NCI-H128 (cell line): ENCODE data around the gene MFAP2.

ENCODE experiments used
- DNase-seq: peaks from one replicate; lab custom pipeline; 2025; ENCODE audit not compliant: unreplicated experiment; lab: John Stamatoyannopoulos, UW

The MFAP2 gene

DNA sequence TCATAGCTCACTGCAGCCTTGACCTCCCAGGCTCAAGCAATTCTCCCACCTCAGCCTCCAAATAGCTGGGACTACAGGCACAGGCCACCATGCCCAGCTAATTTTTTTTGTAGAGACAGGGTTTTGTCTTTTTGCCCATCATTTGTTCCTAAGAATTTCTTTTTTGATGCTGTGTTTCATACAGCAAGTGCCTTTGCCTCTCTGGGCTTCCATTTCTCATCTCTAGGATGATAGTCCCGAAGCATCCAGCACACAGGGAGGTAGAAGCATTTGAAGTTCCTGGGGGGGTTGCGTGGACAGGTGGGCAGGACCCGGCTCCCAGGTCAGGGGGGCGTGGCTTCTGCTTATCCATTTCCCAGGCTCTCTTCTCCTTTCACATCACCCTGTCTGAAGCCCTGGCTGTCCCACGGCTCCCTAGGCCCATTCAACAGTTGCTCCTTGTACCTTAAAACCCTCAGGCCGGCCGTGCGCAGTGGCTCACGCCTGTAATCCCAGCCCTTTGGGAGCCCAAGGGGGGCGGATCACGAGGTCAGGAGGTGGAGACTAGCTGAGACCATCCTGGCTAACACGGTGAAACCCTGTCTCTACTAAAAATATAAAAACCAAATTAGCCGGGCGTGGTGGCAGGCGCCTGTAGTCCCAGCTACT, 27.9 kb upstream of the MFAP2 start:
- no peak for DNase-seq

DNA sequence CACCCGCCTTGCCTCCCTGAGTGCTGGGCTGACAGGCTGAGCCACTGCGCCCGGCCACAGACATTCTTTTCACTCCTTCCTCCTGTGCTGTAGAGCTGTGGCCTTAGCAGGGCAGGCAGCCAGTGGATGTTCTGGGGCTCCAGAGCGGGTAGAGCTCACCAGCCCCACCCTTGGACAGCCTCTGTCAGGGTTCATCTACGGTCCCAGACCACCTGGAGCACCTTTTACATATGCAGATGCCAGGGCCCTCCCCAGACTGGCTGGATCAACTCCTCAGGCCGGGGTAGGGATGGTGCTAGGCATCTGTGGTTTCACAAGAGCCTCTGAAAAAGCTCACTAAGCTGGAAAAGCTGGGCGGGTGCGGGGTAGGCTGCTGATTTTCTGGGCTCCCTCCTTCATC, 26.7 kb upstream of the MFAP2 start:
- DNase-seq: no peak

DNA sequence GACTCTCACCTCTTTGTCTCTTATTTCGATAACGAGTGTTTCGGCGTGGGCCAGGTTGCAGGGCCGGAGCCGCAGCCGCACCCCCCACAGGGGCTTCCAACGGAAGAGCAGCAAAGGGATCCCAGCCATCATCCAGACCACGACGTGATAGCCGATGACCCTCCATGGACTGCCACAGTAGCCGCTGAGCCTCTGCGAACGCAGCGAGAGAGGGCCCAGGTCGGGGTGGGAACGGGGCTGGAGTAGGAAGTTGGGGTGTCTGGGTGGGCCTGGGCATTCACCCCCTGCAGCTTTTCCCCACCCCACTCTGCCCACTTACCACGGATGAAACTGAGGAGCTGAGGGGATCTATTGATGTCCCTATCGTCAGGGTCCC, 24.9 kb upstream of the MFAP2 start:
- no peak for DNase-seq

DNA sequence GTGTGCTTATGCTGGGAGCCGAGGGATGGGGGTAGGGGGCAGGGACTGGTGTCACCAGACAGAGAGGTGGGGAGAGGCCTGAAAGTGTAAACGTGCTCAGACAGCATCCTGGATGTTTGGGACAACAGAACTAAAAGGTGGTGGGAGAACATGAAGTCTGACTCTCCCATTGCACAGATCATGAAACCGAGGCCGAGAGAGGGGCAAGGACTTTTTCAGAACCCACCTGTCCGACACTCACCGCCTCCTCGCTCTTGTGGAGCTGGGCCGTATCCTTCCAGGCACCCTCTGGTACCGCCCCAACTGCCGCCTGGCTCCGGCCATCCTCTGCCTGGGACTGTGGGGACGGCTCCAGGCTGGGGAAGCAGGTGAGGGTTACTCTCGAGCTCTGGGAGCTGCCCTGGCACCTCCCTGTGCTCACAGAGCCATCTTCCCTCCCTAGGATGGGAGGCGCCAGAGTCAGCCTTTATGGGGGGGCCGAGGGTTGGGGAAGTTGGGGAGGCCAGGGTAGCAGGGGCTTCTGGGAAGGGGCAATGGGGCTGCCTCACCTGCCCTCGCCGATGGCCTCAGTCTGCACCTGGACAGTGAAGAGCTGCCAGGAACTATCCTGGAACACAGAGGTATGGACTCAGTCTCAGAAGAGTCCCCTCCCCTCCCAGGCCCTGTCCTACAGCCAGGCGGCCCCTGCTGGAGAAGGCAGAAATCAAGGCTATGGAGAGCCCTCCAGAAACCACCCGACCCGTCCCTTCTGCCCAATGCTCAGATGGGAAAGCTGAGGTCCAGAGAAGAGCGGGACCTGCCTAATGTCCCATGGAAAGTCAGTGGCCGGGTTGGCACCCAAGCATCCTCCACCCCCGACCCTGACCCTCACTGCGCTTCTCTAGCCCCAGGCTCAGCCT, 24.3 kb upstream of the MFAP2 start:
- no peak for DNase-seq

DNA sequence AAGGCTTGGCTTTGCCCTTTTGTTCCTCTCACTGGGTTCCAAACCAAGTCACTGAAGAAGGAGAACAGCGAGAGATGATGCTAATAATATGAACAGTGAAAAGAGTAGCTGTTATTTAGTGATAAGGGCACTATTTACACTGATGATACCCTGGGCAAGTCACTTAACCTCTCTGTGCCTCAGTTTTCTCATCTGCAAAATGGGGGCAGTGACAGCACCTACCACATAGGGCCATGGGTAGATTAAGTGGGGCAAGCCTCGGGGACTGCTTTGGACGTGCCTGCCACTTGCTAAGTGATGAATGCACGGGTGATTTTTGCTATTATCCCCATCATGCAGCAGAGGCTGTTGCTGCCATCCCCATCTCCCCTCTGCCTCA, 22.1 kb upstream of the MFAP2 start:
- DNase-seq: no peak

DNA sequence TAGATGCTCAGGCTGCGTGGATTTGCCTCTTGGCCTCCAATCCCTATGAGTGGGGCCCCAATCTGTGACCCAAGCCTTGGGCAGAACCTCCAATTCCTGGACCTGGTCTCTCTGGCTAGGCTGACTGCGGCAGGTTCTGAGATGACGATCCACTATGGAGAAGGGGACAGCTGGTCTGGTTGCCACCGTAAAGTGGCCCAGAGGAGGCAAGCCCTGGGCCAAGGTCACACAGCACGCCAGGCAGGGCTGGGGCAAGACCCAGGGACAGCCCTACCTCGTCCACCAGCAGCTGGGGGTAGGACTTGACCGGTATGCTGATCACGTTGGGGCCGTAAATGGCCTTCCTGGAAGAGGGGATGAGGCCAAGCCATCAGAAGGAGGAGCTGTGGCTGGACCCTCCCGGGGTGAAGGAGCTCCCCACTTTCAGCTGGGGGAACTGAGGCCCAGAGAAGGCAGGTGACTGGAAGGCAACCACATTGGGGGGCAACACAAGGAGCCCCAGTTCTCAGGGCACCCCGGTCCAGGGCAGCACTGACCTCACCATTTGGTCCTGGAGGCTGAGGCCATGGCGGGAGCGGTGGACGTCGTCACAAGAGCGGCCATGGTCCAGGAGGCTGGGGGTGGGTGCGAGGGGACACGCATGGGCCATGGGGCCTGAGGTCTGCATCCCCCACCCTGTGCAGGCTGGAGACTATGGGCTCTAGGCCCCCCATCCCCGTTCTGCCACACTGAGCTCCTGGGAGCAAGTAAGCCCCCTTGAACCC, 21.5 kb upstream of the MFAP2 start:
- no peak for DNase-seq

DNA sequence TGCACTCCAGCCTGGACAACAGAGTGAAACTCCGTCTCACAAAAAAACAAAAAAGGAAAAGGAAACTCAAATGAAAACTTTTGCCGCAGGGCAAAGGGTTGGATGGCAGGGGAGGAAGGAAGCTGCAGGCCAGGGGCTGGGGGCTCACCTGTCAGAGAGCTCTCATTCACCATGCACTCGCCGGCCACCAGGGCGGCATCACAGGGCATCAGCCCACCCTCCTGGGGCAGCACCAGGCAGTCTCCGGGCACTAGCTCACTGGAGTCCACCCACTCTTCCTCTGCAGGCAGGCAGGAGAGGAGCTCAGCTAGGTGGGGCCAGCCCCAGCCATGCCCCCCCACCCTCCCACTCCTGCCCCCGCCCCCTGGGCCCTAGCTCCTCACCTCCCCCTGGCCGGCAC, 19.4 kb upstream of the MFAP2 start:
- DNase-seq: no peak

DNA sequence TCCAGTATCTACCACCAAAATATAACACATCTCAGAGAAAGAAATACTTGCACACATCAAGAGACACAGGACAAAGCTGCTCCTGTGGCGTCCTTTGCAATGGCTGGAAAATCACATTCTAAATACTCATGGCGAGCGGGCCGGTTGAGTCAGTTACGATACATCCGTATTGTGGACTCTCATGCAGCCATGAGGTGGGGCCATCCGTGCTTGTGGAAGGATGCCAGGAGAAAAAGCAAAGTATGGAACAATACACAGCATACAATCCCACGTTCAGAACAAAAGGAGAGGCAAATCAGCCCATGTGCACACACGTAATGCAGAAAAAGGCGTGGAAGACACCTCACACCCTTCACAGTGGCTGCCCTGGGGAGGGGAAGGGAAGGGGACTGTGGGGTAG, 18.2 kb upstream of the MFAP2 start:
- DNase-seq: no peak

DNA sequence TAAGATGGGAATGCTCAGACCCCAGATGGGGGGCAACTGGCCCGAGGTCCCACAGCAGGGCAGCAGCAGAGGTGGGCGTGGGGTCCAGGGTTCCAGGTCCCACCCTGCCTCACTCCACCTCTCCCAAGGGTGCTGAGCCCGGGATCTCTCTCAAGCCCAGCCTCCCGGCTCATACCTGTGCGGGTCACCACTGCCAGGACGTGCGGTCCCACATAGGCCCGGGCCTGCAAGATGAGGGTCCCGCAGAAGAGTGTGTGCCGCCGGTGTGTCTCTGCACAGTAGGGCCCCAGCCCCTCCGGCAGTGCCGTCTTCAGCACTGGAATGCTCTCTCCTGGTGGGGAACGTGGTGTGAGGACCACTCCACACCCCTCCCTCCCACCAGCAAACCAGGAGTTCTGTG, 16.4 kb upstream of the MFAP2 start:
- DNase-seq: no peak

DNA sequence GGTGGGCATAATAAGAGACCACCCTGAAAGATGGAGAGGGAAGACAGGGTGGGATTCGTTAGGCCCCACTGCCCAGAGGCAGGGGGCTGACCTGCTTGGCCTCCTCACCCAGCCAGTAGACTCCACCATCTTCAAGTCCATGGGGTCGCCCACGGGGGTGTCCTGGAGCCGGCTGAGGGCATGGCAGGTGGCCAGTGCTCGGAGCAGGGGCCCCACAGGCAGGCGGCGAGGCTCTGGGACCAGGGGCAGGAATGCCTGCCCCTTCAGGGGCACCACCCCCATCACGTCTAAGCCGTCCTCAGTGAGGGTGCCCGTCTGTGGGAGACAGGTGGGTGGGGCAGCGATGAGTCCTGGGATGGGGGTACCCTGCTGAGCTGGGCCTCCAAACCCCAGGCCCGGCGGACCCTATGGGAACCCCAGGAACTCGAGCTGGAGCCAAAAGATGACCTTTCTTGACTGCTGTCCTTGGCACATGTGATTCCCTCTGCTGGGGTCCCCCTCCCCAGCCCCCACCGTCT, 13.2 kb upstream of the MFAP2 start:
- no peak for DNase-seq

DNA sequence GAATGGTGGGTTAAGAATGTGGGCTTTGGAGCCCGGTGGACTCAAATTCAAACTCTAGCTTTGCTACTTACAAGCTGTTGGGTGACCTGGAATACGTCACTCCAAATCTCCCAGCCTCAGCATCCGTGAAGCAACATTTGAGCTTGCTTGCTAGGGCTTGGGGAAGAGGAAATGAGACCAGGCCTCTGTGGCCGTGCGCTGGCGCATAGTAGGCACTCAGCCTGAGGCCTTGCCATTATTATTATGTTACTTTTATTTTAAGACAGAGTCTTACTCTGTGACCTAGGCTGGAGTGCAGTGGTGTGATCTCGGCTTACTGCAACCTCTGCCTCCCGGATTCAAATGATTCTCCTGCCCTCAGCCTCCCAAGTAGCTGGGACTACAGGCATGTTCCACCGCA, 12.3 kb upstream of the MFAP2 start:
- no peak for DNase-seq

DNA sequence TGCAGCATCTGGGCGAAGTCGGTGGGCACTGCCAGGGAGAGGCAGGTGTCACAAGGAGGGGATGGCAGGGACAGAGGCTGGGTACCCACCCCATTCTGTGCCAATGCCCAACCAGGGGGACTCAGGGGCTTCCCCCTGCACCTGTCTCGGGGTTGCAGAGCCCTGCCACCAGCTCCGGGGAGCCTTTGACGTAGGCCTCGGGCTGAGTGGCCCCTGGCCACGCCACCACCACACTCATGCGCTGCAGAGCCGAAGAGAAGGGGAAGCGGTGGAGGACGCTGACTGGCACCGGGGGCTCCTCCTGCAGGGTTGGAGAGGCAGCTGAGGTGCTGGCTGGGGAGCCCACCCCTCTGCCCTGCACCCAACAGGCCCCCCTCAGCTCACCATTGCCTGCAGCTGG, 11.7 kb upstream of the MFAP2 start:
- DNase-seq: no peak

DNA sequence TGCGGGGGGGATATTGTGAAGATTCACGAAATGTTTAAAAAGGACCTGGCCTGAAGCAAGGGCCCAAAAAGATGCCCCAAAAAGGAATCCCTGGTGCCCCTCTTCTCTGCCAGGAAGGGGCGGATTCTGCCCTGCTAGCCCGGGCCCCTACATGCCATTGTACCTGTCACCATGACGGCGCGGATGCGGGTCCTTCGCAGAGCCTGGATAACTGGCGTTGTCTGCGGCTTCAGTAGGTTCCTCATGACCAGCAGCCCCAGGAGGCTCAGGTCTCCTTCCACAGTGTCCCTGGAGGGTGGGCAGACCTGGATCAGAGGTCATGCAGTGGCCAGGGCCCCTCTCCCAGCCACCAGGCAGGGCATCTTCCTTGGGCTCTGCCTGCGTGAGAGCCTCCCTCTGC, 11.2 kb upstream of the MFAP2 start:
- DNase-seq: no peak

DNA sequence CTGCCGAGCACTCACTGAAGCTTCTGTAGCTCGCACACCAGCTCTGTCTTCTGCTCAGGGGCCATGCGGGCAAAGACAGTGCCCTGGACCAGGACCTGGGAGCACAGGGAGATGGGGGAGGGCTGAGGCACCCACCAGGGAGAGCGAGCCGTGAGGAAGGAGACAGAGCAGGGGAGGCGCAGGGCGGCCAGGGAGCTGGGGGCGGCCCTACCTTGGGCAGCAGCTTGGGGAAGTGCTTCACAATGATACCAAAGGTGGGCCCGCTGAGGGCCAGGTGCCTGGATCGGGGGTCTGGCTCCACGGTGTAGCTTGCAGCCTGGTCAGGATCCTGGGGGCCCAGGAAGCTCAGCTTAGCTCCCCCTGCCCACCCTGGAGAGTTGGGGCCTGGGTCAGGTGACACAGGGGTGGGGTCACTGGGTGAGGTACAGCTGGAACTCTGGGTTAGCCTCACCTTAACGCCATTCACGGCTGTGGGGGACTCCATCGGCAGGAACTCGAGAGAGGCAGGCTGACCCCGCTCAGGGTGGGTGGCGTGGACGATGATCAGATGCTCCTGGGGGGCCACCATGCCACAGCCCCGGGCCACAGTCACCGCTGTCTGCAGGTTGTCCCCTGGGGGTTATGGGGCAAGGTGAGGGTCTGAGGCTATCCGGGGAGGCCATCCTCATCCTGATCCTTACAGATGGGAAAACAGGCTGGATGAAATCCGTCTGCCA, 9.4 kb upstream of the MFAP2 start:
- DNase-seq: no peak

DNA sequence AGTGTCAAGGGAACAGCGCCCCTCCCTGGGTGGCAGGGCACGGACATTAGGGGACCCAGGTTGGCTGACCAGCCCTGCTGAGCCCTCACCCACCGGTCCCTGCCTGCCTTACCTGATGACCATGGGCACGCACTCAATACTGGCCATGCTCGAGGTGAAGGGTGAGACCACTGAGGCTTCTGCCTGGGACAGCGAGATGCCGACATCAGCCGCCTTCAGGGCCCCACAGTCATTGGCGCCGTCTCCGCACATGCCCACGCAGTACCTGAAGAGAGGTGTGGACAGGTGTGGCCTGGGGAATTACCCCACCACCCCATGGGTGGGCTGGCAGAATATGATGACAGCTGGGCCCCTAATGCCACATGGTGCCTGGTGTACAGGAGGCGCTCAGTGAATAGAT, 7.8 kb upstream of the MFAP2 start:
- no peak for DNase-seq

DNA sequence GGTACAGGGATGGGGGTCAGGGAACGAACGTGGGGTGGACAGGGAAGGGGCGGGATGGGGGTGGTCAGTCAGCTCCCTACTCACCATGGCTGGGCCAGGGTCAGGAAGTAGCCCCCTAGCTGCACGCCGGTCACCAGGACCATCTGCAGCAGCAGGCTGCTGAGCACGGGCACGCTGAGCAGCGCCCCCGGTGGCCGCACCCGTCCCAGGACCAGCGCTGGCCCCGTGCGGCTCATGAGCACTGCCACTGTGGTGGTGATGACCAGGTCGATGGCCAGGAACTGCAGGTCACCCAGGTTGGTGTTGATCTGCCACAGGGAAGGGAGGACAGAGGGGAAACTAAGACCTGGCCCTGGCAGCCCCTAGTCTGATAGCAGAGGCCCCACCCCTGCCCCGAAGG, 6.5 kb upstream of the MFAP2 start:
- DNase-seq: no peak

DNA sequence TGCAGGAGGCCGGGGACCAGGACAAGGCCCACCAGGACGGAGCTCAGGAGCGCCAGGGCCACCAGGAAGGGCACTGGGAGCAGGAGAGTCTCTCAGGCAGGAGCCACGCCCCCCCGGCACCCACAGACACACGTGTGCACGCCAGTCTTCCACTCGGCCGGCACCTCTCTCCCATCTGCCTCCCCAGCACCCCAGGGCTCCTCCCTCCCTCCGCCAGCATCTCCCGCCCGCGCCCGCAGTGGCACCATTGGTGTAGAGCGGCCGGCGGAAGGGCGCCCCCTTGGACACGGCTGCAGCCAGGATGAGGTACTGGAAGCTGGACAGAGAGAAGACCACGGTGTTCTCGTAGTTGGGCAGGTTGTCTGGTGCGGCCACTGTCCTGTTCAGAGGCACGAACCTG, 6.1 kb upstream of the MFAP2 start:
- no peak for DNase-seq

DNA sequence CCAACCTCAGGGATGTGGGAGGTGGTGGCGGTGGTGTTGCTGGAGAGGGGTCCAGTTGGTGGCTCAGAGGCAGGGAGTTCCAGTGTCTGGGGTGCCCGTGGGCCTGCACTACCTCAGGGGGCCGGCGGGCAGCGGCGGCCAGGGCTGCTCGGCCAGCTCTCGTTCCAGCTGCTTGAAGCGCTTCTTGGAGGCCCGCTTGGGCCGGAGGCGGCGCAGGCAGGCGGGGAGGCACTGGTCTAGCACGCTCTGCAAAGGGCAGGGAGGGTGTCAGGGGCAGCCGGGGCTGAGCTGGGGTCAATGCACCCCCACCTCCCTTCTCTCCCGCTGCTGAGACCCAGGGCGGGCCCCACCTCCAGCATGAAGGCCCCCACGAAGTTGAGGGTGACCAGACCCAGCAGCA, 5.7 kb upstream of the MFAP2 start:
- DNase-seq: no peak

DNA sequence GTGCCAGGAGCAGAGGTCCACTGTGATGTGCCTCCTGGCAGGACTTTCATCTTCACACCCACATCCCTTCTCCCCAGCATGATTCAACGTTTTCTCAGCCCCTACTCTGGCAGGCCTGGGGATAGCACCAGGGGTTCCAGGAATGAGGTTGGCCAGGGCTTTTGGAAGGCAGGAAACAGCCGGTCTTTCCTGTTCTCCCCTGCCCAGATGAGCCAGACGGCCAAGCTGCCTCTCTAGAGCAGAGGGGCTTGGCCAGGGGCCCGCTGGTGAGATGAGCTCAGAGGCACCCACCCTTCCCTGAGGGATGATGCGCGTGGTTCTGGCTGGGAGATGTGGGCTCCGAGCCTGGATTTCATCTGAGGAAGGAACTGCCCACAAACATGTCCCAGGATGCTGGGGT, 4.3 kb upstream of the MFAP2 start:
- no peak for DNase-seq

DNA sequence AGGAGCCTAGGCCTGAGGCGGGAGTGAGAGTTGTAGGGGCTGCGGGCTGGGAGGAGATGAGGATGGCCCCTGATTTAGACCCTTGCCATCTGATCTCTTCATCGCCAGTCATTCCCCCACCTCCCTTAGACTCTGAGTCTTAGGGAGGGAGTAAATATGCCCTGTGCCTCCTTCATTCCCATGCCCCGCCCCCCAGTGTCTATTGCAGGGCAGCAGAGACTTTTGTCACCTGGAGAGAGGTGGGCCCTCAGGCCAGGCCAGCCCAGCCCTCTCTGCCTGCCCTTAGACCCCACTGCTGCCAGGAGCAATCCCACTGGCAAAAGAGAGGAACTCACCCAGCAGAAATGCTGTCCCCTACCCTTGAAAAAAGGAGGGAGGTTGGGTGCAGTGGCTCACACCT, 3.2 kb upstream of the MFAP2 start:
- DNase-seq: no peak

DNA sequence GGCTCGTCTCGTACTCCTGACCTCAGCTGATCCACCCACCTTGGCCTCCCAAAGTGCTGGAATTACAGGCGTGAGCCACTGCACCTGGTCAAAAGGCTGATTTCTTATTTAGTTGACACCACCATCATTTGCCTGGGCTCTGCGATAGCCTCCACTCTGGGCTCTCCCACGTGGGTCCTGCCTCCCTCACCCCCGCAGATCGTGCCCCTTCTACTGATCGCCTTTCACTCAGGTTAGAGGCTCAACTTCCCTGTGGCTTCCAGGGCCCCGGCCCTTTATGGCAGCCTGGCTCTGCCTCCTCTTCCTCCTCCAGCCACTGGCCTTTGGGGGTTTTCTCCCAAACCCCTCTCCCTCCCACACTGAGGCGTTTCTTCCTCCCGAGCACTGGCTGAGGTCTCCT, 2.5 kb upstream of the MFAP2 start:
- no peak for DNase-seq
